C4-2B (cell line): ENCODE measurements around the gene HPS3.

ENCODE experiments used
- CTCF ChIP-seq: fragments of 450-650 bp; conservative IDR thresholded peaks from 2 replicates; pipeline ENCODE4 v1.5.1; 2017; ENCODE audit warnings: mild to moderate bottlenecking
- ZFX ChIP-seq: fragments of 450-650 bp; IDR thresholded peaks from 2 replicates; pipeline ENCODE4 v1.6.1; 2017

GRCh38 chr3:149120051-149120972, 9.1 kb upstream of the HPS3 start:
- TF ChIP-seq CTCF (peak; percentile 86), ZFX (no peak)
